ENCODE measurements around the gene CLCNKB. TPM values are rescaled to one million over a fixed set of nuclear protein-coding genes. Genes with fewer than 3 reads are reported as not detected.
"Not testable (repeated sequence)": the region's sequence is repeated elsewhere in the genome, so short reads cannot be mapped to it uniquely, and the experiment has no call there.

CLCNKB gene
- total RNA-seq, 1 experiment from 2014 or later = 0.81 TPM

GRCh38 chr1:16023050-16023653 lies 20.4 kb upstream of the CLCNKB start:
- no TSS peak for BruUV-seq (replicated peaks)
- Histone ChIP-seq H3K9me2 (ENCODE audit: insufficient read depth) (no peaks in the 10 kb centered on the region), H3K4me3 (replicated peaks in 1 of 2; ENCODE audit: low read depth in 1 of 2, low read length in 2 of 2) (no peak overlapping the region), H3K9ac (ENCODE audit: low read length) (no peak overlapping the region), H3K4me2 (ENCODE audit: low read length) (no peak overlapping the region), H3K4me1 (ENCODE audit: control insufficient read depth in 1 of 2, insufficient read depth in 2 of 2, low read length in 2 of 2) (peaks cover 0 to 17% of the 10 kb centered on the region in 2 experiments; a peak in 3 of 4 replicates), H3K9me3 (ENCODE audit: control insufficient read depth in 1 of 2, insufficient read depth in 1 of 2, low read depth in 1 of 2, low read length in 2 of 2) (no peaks in the 10 kb centered on the region), H3K27ac (ENCODE audit: low read depth, low read length) (no peak overlapping the region), H3K36me3 (ENCODE audit: control insufficient read depth in 1 of 2, insufficient read depth in 2 of 2, low read length in 2 of 2) (no peaks in the 10 kb centered on the region), H3K27me3 (ENCODE audit: insufficient read depth, low read length) (no peaks in the 10 kb centered on the region), H2AFZ (ENCODE audit: low read depth, low read length, poor library complexity, severe bottlenecking) (no peak overlapping the region), H4K20me1 (ENCODE audit: insufficient read depth) (no peaks in the 10 kb centered on the region), H3K79me2 (ENCODE audit: insufficient read depth, low read length) (no peaks in the 10 kb centered on the region)
- intact Hi-C loops (cut with micrococcal nuclease) = no loop called here
- ChIA-PET CTCF (no interaction called here), RAD21 (ENCODE audit: low non-redundant PET in 1 of 2, low total read pairs in 2 of 2, uncharacterized antibody in 2 of 2, unreplicated experiment in 2 of 2) (no interaction called here), POLR2A (no interaction called here)
- ATAC-seq = no peak
- TF ChIP-seq EZH2 (IDR thresholded peaks at IDR 0.05) (no peak), CBX3 (IDR thresholded peaks at IDR 0.05; ENCODE audit: low read depth) (no peak), SRF (IDR thresholded peaks at IDR 0.05; ENCODE audit: low read depth) (no peak), EGR1 (IDR thresholded peaks at IDR 0.05; ENCODE audit: low read depth) (no peak), ZFX (IDR thresholded peaks at IDR 0.05) (no peak), CEBPB (IDR thresholded peaks at IDR 0.05; ENCODE audit: low read depth) (no peak), ATF3 (IDR thresholded peaks at IDR 0.05) (no peak), CTCF (IDR thresholded peaks at IDR 0.05 in 2 of 3, conservative IDR thresholded peaks at IDR 0.05 in 1 of 3; ENCODE audit: borderline replicate concordance in 1 of 3, insufficient read depth in 1 of 3, low read depth in 2 of 3, low read length in 2 of 3) (no peak), POLR2A (IDR thresholded peaks at IDR 0.05; ENCODE audit: borderline replicate concordance, extremely low read depth, insufficient read depth, insufficient read length) (no peak), ZBTB33 (IDR thresholded peaks at IDR 0.05; ENCODE audit: extremely low read depth, insufficient replicate concordance, low read length) (no peak)
- DNase-seq (ENCODE audit: low read depth, low spot score) = no peak

- RAD21 ChIA-PET (ENCODE audit: low non-redundant PET in 1 of 2, low total read pairs in 2 of 2, uncharacterized antibody in 2 of 2, unreplicated experiment in 2 of 2); H3K9me3 ChIP-seq (ENCODE audit: control insufficient read depth in 1 of 2, insufficient read depth in 1 of 2, low read depth in 1 of 2, low read length in 2 of 2); H2AFZ ChIP-seq (ENCODE audit: low read depth, low read length, poor library complexity, severe bottlenecking); BruUV-seq (replicated peaks); H3K27ac ChIP-seq (ENCODE audit: low read depth, low read length); H3K79me2 ChIP-seq (ENCODE audit: insufficient read depth, low read length); H3K9me2 ChIP-seq (ENCODE audit: insufficient read depth); H3K4me1 ChIP-seq (ENCODE audit: control insufficient read depth in 1 of 2, insufficient read depth in 2 of 2, low read length in 2 of 2); H3K27me3 ChIP-seq (ENCODE audit: insufficient read depth, low read length); H3K4me3 ChIP-seq (replicated peaks in 1 of 2; ENCODE audit: low read depth in 1 of 2, low read length in 2 of 2); DNase-seq (ENCODE audit: low read depth, low spot score); POLR2A ChIA-PET; ATAC-seq; H3K36me3 ChIP-seq (ENCODE audit: control insufficient read depth in 1 of 2, insufficient read depth in 2 of 2, low read length in 2 of 2); H3K9ac ChIP-seq (ENCODE audit: low read length); H4K20me1 ChIP-seq (ENCODE audit: insufficient read depth); intact Hi-C loops (cut with micrococcal nuclease); CTCF ChIA-PET: not testable (repeated sequence)
- 0 out of 2 replicates have a peak overlapping the region, but pooled peaks have one; percentile 59 for H3K4me2 ChIP-seq (ENCODE audit: low read length)
Observed at GRCh38 chr1:16026302-16026701, 17.3 kb upstream of the CLCNKB start.

Data from HCT116 (cell line).